ENCODE results near the gene LEFTY1.

DNA sequence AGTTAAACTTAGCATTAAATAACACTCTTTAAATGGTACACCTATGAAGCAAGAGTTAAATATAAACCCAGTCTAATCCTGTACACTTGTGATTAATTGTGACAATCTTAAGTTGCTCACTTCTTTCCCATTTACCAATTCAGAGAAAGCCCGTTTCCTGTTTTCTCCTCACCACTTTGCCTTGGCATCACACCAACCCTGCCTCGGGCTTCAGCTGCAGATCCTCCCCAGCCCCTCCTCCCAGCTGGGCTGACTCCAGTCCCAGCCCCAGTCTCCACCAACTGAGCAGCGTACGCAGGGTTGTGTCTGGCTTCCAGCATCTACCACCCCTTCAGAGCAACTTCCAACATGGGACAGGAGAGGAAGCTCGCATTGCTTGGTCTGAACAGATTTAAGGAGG is 31.0 kb upstream of the LEFTY1 start:
- TF ChIP-seq GATA2 (IDR thresholded peaks at IDR 0.05; ENCODE audit: low read depth, low read length): no peak
- TF ChIP-seq GATA3 (IDR thresholded peaks at IDR 0.05; ENCODE audit: low read depth, low read length): no peak

Measured in SH-SY5Y (cell line).